ENCODE results near the gene AP3S2. TPM values are rescaled to one million over a fixed set of nuclear protein-coding genes. Genes with fewer than 3 reads are reported as not detected.

Gene AP3S2
- total RNA-seq, 4 donors from 2014 or later: 15.5 to 70.4 (median 28.4) TPM

- no peak overlapping the region for H3K27ac ChIP-seq
- no peaks in the 10 kb centered on the region for H3K9me3 ChIP-seq
- WGBS: 92% methylated on average over 1 of the region's 1 CpG
- peaks cover 86% of the 10 kb centered on the region for H3K36me3 ChIP-seq
- H3K4me3 ChIP-seq: no peak overlapping the region
- TF ChIP-seq CTCF (IDR thresholded peaks at IDR 0.05) (no peak), POLR2AphosphoS5 (IDR thresholded peaks at IDR 0.05) (no peak), POLR2A (IDR thresholded peaks at IDR 0.05) (no peak), EP300 (IDR thresholded peaks at IDR 0.05) (no peak)
- H3K4me1 ChIP-seq: no peaks in the 10 kb centered on the region
- H3K27me3 ChIP-seq: no peaks in the 10 kb centered on the region
- no peak for DNase-seq (ENCODE audit: low spot score in 2 of 2)
Observed at GRCh38 chr15:89883518-89883917, 10.3 kb downstream of the AP3S2 start.

- Histone ChIP-seq H3K4me3 (no peak overlapping the region), H3K4me1 (no peaks in the 10 kb centered on the region), H3K9me3 (no peaks in the 10 kb centered on the region), H3K27ac (no peak overlapping the region), H3K27me3 (no peaks in the 10 kb centered on the region), H3K36me3 (peaks cover 83% of the 10 kb centered on the region)
- 67% methylated on average over 1 of the region's 1 CpG for WGBS
- no peak for DNase-seq (ENCODE audit: low spot score in 2 of 2)
- no peak for TF ChIP-seq POLR2A (IDR thresholded peaks at IDR 0.05)
- TF ChIP-seq CTCF (IDR thresholded peaks at IDR 0.05): no peak
- no peak for TF ChIP-seq EP300 (IDR thresholded peaks at IDR 0.05)
- TF ChIP-seq POLR2AphosphoS5 (IDR thresholded peaks at IDR 0.05): no peak
Observed at GRCh38 chr15:89880727-89881126, 13.1 kb downstream of the AP3S2 start.

- no peaks in the 10 kb centered on the region for H3K27me3 ChIP-seq
- H3K9me3 ChIP-seq: no peaks in the 10 kb centered on the region
- 86% methylated on average over 3 of the region's 3 CpGs for WGBS
- H3K36me3 ChIP-seq: peaks cover 69% of the 10 kb centered on the region
- no peak overlapping the region for H3K4me3 ChIP-seq
- H3K4me1 ChIP-seq: peaks cover 6% of the 10 kb centered on the region
- no peak for TF ChIP-seq POLR2A (IDR thresholded peaks at IDR 0.05)
- TF ChIP-seq POLR2AphosphoS5 (IDR thresholded peaks at IDR 0.05): no peak
- TF ChIP-seq CTCF (IDR thresholded peaks at IDR 0.05): no peak
- no peak for TF ChIP-seq EP300 (IDR thresholded peaks at IDR 0.05)
- no peak for DNase-seq (ENCODE audit: low spot score in 2 of 2)
- H3K27ac ChIP-seq: no peak overlapping the region
Observed at GRCh38 chr15:89878323-89878722, 15.5 kb downstream of the AP3S2 start.

GRCh38 chr15:89877083-89877425 lies 16.7 kb downstream of the AP3S2 start:
- TF ChIP-seq POLR2AphosphoS5 (IDR thresholded peaks at IDR 0.05) (no peak), CTCF (IDR thresholded peaks at IDR 0.05) (no peak), EP300 (IDR thresholded peaks at IDR 0.05) (no peak), POLR2A (IDR thresholded peaks at IDR 0.05) (no peak)
- peaks cover 6% of the 10 kb centered on the region for H3K4me1 ChIP-seq
- H3K9me3 ChIP-seq: no peaks in the 10 kb centered on the region
- no peak for DNase-seq (ENCODE audit: low spot score in 2 of 2)
- no peaks in the 10 kb centered on the region for H3K27me3 ChIP-seq
- peaks cover 57% of the 10 kb centered on the region for H3K36me3 ChIP-seq
- no peak overlapping the region for H3K4me3 ChIP-seq
- no peak overlapping the region for H3K27ac ChIP-seq
- WGBS: 81% methylated on average over 2 of the region's 2 CpGs

- no peak for DNase-seq (ENCODE audit: low spot score in 2 of 2)
- no peaks in the 10 kb centered on the region for H3K27me3 ChIP-seq
- TF ChIP-seq EP300 (IDR thresholded peaks at IDR 0.05) (no peak), POLR2A (IDR thresholded peaks at IDR 0.05) (no peak), CTCF (IDR thresholded peaks at IDR 0.05) (no peak), POLR2AphosphoS5 (IDR thresholded peaks at IDR 0.05) (no peak)
- peaks cover 54% of the 10 kb centered on the region for H3K36me3 ChIP-seq
- no peak overlapping the region for H3K4me3 ChIP-seq
- H3K9me3 ChIP-seq: no peaks in the 10 kb centered on the region
- 86% methylated on average over 4 of the region's 4 CpGs for WGBS
- peaks cover 6% of the 10 kb centered on the region for H3K4me1 ChIP-seq
- H3K27ac ChIP-seq: no peak overlapping the region
Observed at GRCh38 chr15:89876396-89877082, 17.3 kb downstream of the AP3S2 start.

All from suprapubic skin (tissue), 4 donors.